Stimulated activated CD8-positive, alpha-beta memory T cell treated with anti-CD3 and anti-CD28 coated beads, Interleukin-15, amount 100 ng/mL, for 4 hours (primary cell): ENCODE data around the gene SPZ1.
"Not testable (repeated sequence)": the region's sequence is repeated elsewhere in the genome, so short reads cannot be mapped to it uniquely, and the experiment has no call there.

Experiments
- DNase-seq, 2 donors: peaks; one replicate each; pipeline ENCODE4 v3.0.0-alpha.2; 2020; ENCODE audit warnings: low read depth in 2 of 2

Gene SPZ1, protein sequence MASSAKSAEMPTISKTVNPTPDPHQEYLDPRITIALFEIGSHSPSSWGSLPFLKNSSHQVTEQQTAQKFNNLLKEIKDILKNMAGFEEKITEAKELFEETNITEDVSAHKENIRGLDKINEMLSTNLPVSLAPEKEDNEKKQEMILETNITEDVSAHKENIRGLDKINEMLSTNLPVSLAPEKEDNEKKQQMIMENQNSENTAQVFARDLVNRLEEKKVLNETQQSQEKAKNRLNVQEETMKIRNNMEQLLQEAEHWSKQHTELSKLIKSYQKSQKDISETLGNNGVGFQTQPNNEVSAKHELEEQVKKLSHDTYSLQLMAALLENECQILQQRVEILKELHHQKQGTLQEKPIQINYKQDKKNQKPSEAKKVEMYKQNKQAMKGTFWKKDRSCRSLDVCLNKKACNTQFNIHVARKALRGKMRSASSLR

DNA sequence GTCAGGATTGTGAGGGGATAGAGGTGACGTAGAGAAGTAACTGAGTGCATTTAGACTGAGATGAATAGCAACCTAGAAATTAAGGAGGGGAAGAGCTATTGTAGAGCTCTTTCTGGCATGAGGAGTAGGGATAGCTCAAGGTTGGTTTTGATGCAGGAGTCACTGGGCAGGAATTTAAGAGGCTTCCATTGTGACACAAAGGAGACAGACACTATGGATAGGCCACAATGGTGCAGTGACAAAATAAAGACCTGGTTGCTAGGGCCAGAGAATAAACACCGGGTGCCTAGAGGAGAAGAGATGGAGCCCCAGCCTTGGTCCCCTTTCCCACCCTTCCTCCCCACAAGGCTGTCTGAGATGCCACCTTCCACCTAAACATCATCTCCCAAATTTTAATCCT lies at the start of gene SPZ1:
Gene SPZ1, plus strand, starts transcription at position 301 of the 400 bp plus-strand sequence. CDS start 214 bp downstream, outside the sequence.
- DNase-seq, result no peak

DNA sequence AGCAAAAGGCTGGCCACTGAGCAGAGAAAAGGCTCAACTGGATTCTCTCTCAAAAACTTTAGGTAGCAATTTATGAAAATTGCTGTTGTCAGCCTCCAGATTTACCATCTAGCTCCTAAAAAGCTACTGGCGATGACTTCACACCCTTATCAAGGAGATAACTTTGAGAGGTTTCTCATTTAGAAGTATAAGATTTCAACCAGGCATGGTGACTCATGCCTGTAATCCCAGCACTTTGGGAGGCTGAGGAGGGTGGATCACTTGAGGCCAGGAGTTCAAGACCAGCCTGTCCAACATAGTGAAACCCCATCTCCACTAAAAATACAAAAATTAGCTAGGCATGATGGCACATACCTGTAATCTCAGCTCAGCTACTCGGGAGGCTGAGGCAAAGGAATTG lies 49.3 kb upstream of the SPZ1 start:
- not testable (repeated sequence) for DNase-seq

DNA sequence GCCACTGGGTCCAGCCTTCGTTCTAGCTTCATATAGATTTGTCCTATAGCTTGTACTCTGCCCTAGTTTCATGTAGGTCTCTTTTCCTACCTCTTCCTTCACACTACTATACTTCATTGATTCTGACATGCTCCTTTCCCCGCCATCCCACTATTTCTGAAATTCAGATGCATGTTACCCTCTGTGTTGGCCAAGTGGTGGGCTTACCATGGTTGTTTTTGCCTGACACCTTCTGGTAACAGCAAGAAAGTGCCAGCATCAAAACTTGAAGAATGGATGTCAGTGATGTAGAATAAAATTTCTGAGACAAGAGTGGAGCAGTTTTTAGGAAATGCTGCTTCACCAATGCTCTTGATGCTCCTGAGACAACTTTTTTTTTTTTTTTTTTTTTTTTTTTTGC lies 44.5 kb upstream of the SPZ1 start:
- DNase-seq, result no peak

DNA sequence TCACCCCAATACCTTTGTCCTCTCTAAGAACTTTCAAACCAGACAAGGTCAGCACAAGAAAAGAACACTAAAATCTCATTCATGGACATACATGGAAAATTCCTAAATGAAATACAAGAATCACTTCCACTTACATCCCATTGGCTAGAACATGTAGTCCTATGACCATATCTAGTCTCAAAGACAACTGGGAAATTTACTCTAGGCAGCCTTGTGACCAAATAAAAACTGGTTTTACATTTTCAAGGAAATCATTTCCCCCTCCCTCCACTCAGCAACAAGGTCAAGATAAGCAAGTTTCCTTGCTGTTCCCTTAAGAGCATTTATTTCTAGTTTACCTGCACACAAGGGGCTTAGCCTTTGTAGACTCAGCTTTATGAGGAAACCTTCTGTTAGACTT lies 43.6 kb upstream of the SPZ1 start:
- DNase-seq, result no peak

DNA sequence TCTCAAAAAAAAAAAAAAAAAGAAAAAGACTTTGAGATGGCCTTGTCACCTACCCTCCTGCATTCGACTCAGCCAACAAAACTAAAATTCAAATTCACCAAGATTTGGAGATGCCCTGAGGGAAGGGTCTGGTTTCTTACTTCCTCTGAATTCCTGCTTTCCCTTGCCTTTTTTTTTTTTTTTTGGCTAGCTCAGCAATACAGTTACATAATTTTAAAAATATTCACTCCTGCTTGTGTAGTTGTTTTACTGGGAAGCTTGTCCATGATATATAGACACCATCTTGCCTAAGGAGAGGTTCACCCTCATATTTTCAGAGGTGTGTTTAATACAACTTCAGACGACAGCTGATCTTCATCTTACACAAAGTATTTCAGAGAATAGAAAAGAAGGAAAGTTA lies 42.6 kb upstream of the SPZ1 start:
- no peak for DNase-seq

DNA sequence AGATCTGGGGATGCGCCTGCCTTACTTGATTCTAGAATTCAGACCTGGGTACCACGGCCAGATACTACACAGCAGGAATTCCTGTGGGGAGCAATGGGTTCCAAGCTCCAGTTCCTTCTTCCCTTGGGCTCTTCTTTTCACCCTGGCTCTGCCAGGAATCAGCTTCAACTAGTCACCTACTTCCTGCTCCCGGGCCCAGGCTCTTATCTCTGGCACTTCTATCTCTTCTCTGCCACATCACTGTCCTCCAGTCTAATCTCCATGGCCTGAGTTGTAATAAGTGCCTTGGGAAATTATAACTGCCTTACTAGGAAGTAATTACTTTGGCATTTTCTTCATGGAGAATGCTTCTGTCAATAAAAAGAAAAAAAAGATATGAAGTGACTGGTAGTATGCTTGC lies 37.7 kb upstream of the SPZ1 start:
- no peak for DNase-seq

DNA sequence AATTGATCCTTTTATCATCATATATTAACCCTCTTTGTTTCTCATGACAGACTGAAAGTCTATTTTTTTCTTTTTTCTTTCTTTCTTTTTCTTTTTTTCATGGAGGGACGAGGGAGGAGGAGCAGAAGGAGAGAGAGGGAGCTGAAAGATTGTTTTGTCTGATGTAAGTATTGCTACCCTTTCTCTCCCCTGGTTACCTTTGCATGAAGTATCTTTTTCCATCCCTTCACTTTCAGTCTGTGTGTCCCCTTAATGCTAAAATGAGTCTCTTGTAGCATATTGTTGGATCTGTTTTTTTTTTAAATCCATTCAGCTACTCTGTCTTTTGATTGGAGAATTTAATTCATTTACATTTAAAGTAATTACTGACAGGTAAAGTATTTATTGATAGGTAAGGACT lies 36.4 kb upstream of the SPZ1 start:
- DNase-seq, result no peak

DNA sequence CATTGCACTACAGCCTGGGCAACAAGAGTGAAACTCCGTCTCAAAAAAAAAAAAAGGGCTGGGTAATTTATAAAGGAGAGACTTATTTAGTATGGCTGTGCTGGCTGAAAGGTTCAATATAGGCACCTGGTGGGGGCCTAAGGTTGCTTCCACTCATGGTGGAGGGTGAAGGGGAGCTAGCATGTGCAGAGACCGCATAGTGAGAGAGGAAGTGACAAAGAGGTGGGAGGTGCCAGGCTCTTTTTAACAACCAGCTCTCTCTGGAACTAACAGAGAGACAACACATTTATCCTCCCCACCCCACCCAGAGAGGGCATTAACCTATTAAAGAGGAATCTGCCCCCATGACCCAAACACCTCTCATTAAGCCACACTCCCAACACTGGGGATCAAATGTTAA lies 35.1 kb upstream of the SPZ1 start:
- DNase-seq, result no peak

DNA sequence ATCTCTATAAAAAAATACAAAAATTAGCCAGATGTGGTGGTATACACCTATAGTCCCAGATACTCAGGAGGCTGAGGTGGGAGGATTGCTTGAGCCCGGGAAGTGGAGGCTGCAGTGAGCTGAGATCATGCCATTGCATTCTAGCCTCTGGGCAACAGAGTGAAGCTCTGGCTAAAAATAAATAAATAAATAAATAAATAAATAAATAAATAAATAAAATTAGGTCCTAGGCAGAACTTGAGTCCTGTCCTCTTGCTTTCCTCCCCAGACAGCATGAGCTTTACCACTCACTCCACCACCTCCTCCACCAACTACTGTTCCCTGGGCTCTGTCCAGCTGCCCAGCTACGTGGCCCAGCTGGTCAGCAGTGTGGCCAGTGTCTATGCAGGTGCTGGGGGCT lies 31.6 kb upstream of the SPZ1 start:
- no peak for DNase-seq

DNA sequence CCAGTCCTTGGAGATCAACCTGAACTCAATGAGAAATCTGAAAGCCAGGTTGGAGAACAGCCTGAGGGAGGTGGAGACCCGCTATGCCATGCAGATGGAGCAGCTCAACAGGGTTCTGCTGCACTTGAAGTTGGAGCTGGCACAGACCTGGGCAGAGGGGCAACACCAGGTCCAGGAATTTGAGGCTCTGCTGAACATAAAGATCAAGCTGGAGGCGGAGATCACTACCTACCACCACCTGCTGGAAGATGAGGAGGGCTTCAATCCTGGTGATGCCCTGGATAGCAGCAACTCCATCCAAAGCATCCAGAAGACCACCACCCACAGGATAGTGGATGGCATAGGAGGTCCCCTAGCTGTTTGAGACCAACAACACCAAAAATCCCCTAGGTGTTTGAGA lies 30.5 kb upstream of the SPZ1 start:
- no peak for DNase-seq

DNA sequence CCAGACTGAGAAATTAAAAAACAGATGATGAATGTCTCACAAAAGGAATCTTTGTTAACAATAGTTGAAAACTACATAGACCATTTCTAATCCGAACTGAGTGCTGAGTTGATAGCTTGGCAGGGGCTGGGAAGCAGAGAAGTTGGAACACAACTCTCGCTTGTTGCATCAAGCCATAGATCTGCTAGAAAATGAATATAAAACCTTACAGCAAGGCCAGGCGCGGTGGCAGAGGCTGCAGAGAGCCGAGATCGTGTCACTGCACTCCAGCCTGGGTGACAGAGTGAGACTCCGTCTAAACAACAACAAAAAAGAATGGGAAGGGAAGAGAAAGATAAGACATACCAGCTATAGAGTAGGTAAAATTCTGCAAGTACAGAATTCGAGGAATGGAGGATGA lies 28.0 kb upstream of the SPZ1 start:
- no peak for DNase-seq

DNA sequence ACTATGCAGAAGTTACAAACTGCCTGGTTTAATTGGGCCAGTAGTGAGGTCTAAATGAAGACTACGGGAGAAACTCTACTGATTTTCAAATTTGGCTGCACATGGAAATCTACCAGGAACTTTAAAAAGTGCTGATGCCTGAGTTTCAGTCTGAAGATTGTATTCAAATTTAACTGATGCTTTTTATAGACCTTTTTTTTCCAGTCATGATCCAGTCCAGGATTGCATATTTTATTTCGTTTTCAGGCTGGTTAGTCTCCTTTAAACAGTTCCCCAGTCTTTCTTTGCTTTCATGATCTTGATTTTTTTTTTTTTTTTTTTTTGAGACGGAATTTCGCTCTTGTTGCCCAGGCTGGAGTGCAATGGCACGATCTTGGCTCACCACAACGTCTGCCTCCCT lies 23.7 kb upstream of the SPZ1 start:
- DNase-seq, result no peak

DNA sequence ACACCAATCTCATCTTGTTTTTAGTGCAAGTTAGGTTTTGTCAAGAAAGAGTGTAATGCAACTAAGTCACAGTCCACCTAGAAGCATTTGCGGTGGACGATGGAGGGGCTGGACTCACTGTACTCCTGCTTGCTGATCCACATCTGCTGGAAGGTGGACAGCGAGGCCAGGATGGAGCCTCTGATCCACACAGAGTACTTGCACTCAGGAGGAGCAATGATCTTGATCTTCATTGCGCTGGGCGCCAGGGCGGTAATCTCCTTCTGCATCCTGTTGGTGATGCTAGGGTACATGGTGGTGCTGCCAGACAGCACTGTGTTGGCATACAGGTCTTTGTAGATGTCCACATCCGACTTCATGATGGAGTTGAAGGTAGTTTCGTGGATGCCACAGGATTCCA lies 20.2 kb upstream of the SPZ1 start:
- no peak for DNase-seq

DNA sequence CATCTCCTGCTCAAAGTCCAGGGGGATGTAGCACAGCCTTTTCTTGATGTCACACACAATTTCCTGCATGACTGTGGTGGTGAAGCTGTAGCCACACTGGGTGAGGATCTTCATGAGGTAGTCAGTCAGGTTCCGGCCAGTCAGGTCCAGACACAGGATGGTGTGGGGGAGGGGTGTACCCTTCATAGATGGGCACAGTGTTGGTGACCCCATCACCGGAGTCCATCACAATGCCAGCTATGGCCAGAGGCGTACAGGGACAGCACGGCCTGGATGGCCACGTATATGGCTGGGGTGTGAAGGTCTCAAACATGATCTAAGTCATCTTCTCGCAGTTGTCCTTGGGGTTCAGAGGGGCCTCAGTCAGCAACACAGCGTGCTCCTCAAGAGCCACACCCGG lies 19.7 kb upstream of the SPZ1 start:
- no peak for DNase-seq

DNA sequence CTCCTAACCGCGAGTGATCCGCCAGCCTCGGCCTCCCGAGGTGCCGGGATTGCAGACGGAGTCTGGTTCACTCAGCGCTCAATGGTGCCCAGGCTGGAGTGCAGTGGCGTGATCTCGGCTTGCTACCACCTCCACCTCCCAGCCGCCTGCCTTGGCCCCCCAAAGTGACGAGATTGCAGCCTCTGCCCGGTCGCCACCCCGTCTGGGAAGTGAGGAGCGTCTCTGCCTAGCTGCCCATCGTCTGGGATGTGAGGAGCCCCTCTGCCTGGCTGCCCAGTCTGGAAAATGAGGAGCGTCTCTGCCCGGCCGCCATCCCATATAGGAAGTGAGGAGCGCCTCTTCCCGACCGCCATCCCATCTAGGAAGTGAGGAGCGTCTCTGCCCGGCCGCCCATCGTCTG lies 19.0 kb upstream of the SPZ1 start:
- DNase-seq, result not testable (repeated sequence)

DNA sequence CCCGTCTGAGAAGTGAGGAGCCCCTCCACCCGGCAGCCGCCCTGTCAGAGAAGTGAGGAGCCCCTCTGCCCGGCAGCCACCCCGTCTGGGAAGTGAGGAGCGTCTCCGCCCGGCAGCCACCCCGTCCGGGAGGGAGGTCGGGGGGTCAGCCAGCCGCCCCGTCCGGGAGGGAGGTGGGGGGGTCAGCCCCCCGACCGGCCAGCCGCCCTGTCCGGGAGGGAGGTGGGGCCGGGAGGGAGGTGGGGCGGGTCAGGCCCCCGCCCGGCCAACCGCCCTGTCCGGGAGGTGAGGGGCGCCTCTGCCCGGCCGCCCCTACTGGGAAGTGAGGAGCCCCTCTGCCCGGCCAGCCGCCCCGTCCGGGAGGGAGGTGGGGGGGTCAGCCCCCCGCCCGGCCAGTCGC lies 18.5 kb upstream of the SPZ1 start:
- not testable (repeated sequence) for DNase-seq

DNA sequence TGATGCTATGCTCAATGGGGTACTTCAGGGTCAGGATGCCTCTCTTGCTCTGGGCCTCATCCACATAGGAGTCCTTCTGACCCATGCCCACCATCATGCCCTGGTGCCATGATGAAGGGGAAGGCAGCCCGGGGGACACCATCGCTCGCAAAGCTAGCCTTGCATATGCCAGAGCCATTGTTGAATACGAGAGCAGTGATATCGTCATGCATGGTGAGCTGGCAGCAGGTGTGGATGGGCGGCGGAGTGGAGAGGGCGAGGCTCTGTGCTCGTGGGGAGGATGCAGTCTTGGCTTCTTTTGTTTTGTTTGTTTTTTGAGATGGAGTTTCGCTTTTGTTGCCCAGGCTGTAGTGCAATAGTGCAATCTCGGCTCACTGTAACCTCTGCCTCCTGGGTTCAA lies 17.2 kb upstream of the SPZ1 start:
- no peak for DNase-seq

DNA sequence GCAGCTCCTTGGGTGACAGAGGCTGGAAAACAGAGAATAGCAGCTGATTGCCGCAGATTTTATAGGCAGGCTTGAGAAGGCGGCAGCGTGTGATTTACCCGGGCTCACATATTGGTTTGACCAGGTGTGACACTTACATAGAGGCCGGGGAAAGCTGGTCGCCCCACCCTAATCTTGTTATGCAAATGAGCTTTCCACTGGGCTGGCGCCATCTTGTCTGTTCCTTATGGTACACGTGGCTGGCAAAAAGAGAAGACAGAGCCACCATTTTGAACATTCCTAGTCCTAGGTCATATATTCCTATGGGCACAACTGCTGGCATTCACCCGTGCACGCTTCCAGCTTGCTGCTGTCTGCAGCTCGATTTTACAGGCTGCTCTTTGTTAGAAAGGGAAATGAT lies 11.3 kb upstream of the SPZ1 start:
- DNase-seq, result no peak

DNA sequence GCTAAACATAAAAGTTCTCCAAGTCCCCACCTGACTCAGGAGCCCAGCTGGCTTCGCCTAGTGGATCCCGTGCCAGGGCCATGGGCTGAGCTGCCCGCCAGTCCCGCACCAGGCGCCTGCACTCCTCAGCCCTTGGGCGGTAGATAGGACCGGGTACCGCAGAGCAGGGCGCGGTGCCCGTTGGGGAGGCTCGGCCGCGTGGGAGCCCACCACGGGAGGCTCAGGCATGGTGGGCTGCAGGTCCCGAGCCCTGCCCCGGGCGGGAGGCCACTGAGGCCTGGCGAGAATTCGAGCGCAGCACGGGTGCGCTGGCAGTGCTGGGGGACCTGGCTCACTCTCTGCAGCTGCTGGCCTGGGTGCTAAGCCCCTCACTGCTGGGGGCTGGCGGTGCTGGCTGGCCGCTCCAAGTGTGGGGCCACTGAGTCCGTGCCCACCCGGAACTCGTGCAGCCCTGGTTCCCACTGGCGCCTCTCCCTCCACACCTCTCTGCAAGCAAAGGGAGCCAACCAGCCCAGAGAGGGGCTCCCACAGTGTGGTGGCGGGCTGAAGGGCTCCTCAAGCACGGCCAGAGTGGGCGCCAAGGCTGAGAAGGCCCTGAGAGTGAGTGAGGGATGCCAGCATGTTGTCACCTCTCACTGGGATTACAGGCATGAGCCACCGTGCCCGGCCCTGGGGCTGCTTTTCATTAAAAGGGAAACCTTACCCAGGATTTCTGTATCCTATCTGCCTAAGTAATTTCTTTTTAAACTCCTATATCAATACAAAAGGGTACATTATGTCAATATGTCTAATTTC lies 9.7 kb upstream of the SPZ1 start:
- DNase-seq, result no peak

DNA sequence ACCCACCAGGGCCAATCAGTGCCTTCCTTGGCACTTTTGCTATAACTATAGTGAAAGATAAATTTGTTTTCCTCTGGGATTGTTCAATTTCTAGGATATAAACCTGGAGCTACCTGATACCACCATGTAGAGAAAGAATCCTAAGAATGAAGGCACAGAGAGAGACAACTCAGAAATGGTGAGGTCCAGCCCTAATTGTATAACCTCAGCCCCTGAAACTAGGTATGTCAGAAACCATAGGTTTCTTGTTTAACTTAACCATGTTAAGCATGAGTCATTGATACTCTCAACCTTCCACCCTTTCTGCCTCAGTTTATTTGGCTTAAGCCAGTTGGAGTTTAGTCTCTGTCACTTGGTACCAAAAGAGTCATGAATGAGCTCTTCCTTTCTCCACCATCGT lies 4.6 kb upstream of the SPZ1 start:
- DNase-seq, result no peak

DNA sequence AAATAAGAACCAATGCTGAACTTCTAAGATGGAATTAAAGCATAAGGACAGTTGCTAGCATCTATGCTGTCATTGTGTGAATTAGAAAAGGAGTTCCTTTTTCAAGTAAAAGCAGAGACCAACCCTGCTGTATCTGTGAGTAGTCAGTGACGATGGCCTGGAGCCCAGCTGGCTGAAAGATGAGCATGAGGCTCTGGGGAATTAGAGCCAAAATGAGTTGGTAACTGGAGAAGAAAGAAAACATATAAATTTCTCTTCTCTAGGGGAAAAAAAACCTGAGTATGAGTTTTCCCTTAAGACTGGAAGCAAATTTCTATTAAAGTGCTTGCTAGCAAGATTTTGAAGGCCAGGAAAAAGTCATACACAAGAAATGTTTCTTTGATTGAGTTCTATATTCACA lies 1.6 kb upstream of the SPZ1 start:
- no peak for DNase-seq

DNA sequence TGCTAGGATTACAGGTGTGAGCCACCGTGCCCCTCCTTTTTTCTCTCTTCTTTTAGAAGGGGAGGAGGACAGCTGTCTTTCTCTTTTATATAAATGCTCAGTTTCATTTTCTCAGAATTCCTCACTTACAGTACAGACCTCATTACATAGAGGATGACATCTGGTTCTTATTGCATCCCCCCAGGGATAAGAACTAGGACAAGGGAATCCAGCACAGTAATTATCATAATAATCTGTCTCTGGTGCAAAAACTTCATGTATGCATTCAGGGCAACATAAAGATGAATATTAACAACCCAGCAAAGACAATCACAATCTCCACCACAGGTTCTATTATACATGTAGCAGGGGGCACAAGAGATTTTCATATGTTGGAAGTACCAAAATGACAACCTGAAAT lies 5.1 kb downstream of the SPZ1 start:
- DNase-seq, result no peak

DNA sequence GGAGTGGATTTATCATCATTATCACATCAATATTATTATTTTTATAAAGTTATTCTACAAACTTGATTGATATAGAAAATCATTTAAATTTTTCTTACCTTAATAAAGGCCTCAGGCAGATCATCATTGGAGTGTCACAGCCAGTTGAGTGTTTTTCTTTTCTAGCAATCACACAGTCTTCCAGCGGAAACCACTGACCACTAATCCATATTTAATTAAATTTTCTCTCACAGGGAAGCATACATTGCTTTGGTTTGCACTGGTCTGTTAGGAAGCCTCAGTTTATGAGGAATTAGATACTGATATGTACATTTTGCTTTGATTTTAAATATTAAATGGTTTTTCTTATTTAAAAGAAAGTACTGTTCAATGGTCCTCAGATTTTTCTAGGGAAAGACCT lies 6.7 kb downstream of the SPZ1 start:
- no peak for DNase-seq
